Astrocyte of the spinal cord (primary cell): Measurements from ENCODE around the gene DOLPP1.
"Not testable (repeated sequence)": the region's sequence is repeated elsewhere in the genome, so short reads cannot be mapped to it uniquely, and the experiment has no call there.

ENCODE experiments used
- DNase-seq: peaks from one replicate; pipeline ENCODE4 v3.0.0; 2011; ENCODE audit warnings: low read depth, low spot score
- H3K4me3 ChIP-seq: 2 replicates; pipeline ENCODE4 v1.5.1; 2011; ENCODE audit warnings: low read depth, mild to moderate bottlenecking, low read length, moderate library complexity
- in situ Hi-C: cut with HindIII; loops from 2 replicates; pipeline ENCODE4 v1.10.0; 2017; ENCODE audit warnings: low sequenced_read_pairs
- TF ChIP-seq, protein P1 (sequence below): IDR thresholded peaks from 2 replicates; pipeline ENCODE4 v1.5.1; 2012; ENCODE audit warnings: low read depth, mild to moderate bottlenecking, low read length, inconsistent platforms

The DOLPP1 gene, protein sequence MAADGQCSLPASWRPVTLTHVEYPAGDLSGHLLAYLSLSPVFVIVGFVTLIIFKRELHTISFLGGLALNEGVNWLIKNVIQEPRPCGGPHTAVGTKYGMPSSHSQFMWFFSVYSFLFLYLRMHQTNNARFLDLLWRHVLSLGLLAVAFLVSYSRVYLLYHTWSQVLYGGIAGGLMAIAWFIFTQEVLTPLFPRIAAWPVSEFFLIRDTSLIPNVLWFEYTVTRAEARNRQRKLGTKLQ

DNA sequence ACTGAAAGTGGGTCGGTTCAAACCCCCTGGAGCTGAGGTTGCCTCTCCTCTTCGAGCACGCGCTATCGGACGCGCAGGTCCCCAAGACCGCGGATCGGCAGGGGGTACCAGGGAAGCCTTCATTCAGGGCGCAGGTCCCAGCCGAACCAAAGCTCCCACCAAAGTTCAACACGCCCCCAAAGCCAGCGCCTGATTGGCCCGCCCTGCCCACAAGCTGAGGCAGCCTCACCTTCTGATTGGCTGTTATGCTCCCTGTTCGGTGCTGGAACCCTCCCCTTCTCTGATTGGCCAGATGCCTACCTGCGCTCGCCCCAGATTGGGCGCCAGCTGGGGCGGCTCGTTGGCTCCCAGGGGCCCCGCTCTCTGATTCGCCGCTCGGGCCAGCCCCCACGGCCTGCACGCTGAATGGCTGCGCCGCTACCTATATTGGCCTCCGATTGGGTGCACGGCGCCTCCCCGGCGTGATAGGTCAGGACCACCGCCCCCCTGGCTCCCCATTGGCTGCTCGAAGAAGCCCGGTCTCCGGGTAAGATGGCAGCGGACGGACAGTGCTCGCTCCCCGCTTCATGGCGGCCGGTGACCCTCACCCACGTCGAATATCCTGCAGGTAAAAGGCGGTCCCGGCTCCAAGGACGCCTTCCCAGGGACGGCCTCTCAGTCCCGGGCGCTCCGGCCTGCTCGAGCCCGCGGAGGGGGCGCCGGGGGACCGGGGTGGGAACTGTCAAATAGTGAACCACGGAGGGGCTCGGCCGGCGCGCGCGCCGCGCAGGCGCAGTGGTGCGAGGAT is at the start of gene DOLPP1:
Gene DOLPP1 (plus strand): TSS at position 511 of the 787 bp plus-strand sequence. CDS start 21 bp downstream, at position 532.
- peak; percentile 100 for DNase-seq
- TF ChIP-seq, protein P1, sequence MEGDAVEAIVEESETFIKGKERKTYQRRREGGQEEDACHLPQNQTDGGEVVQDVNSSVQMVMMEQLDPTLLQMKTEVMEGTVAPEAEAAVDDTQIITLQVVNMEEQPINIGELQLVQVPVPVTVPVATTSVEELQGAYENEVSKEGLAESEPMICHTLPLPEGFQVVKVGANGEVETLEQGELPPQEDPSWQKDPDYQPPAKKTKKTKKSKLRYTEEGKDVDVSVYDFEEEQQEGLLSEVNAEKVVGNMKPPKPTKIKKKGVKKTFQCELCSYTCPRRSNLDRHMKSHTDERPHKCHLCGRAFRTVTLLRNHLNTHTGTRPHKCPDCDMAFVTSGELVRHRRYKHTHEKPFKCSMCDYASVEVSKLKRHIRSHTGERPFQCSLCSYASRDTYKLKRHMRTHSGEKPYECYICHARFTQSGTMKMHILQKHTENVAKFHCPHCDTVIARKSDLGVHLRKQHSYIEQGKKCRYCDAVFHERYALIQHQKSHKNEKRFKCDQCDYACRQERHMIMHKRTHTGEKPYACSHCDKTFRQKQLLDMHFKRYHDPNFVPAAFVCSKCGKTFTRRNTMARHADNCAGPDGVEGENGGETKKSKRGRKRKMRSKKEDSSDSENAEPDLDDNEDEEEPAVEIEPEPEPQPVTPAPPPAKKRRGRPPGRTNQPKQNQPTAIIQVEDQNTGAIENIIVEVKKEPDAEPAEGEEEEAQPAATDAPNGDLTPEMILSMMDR: no peak
- peak within 1 kb of the TSS; percentile 83 for H3K4me3 ChIP-seq
- in situ Hi-C loops: no loop called here

DNA sequence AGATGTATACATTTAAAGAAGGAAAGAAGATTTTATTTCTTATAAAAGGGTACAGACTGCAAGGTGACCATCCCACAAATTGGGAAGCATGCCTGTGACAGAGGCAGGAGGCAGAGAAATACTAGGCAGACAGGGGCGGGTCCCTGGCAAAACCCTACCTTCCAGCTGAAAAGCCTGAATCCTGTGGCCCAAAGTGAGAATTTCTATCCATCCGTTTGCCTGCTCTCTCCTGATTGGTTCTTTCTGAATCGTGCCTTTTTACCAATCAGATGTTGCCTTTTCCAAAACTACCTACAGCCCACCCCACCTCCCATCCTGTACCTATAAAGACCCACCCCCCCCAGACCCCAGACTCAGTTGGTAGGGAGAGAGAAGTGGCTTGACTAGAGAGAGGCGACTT is 49.4 kb upstream of the DOLPP1 start:
- TF ChIP-seq, protein P1: no peak
- no peak for DNase-seq
- in situ Hi-C loops: no loop called here
- no peak overlapping the region for H3K4me3 ChIP-seq

DNA sequence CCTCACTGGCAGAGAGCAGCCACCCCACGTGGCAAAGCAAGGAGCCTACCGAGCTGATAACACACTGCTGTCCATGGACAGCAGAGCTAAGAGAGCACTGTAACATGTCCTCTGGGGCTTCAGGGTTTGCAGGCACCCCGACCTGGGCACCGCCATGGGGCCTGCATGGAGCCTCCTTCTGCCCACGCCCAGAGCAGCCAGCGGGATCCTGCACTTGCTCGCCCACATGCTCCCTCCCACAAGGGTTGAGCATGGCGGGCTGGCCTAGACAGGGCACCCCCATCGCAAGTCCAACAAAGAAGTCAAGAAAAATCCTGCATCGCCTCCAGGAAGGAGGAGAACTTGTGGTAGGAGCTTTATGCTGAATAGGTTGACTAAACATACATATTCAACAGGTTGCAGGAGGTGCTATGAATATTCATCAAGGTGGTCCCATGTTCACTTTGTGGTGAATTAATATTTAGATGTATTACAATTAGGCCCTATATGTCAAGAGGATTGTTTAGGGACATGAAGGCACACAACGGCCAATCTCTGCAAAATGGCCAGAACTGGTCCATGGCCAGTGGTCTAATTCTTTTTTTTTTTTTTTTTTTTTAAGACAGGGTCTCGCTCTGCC is 48.3 kb upstream of the DOLPP1 start:
- TF ChIP-seq, protein P1: no peak
- in situ Hi-C loops: no loop called here
- no peak for DNase-seq
- H3K4me3 ChIP-seq: no peak overlapping the region

DNA sequence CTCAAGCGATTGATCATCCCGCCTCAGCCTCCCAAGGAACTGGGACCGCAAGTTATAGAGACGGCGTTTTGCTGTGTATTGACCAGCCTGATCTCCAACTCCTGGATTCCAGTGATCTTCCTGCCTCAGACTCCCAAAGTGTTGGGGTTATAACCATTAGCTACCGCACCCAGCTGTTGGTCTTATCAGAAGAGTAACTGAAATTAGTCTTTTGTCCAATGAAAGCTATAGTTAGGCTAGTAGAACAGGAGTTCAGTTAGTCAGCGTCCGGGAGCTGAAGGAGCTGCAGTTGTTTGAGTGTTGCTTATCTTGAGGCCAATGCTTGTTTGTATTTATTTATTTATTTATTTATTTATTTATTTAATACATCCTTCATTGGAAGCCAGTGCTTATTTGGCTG is 47.7 kb upstream of the DOLPP1 start:
- no peak for DNase-seq
- in situ Hi-C loops: no loop called here
- H3K4me3 ChIP-seq: no peak overlapping the region
- TF ChIP-seq, protein P1: no peak

DNA sequence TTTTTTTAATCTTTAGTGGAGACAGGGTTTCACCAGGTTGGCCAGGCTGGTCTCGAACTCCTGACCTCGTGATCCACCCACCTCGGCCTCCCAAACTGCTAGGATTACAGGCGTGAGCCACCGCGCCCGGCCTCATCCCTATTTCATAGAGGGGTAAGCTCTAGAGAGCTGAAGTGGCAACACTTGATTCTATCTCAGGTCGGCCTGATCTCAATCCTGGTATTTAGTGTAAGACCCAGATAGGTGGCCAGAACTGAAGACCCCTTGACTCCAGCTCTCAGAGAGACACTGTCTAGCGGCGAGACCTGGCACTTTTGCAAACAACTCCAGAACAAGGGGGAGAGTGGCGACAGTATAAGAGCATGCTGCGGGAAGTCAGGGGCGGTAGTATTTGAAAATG is 45.1 kb upstream of the DOLPP1 start:
- H3K4me3 ChIP-seq: peak overlapping the region; percentile 36
- in situ Hi-C loops, DNase-seq: not testable (repeated sequence)

DNA sequence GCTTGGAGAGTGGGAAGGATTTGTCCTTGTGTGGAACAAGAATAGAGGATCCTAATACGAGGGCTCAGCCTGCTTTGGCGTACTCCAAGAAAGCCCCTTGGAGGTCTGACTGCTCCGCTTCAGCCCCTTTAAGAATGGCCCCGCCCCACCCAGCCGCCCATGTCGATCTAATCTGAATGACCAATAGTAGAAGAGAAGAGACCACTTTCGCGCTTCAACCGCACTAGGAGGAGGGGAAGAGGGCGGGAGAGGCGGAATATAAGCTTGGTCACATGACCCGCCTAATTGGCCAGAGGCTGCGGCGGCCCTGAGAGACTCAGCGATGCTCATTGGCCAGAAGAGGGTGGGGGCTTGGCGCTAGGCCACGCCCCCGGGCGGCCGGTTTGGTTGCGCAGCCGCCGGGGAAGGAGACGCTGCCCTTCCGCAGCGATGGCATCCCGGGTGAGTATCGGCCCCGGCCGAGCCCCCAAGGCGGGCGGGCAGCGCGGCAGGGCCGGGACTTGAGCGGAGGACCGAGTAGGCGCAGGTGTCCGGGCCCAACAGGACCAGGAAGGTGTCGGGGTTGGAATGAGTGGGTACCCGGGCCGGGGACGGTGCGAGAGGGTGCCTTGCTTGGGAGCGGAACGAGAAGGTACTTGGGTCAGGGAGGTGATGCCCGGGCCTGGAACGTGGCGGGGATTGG is 44.5 kb upstream of the DOLPP1 start, which contains the start of gene MIGA2:
Gene MIGA2 (plus strand): TSS at position 386 of the 682 bp plus-strand sequence. CDS start 3,969 bp downstream, outside the sequence.
- TF ChIP-seq, protein P1: no peak
- peak; percentile 99 for DNase-seq
- peak within 1 kb of the TSS; percentile 98 for H3K4me3 ChIP-seq
- in situ Hi-C loops: no loop called here
